ENCODE data around the gene INTU.
A peak's percentile ranks its signal among the peaks of the same experiment; 100 is the strongest.
"Not testable (repeated sequence)": the region's sequence is repeated elsewhere in the genome, so short reads cannot be mapped to it uniquely, and the experiment has no call there.

Gene INTU

DNA sequence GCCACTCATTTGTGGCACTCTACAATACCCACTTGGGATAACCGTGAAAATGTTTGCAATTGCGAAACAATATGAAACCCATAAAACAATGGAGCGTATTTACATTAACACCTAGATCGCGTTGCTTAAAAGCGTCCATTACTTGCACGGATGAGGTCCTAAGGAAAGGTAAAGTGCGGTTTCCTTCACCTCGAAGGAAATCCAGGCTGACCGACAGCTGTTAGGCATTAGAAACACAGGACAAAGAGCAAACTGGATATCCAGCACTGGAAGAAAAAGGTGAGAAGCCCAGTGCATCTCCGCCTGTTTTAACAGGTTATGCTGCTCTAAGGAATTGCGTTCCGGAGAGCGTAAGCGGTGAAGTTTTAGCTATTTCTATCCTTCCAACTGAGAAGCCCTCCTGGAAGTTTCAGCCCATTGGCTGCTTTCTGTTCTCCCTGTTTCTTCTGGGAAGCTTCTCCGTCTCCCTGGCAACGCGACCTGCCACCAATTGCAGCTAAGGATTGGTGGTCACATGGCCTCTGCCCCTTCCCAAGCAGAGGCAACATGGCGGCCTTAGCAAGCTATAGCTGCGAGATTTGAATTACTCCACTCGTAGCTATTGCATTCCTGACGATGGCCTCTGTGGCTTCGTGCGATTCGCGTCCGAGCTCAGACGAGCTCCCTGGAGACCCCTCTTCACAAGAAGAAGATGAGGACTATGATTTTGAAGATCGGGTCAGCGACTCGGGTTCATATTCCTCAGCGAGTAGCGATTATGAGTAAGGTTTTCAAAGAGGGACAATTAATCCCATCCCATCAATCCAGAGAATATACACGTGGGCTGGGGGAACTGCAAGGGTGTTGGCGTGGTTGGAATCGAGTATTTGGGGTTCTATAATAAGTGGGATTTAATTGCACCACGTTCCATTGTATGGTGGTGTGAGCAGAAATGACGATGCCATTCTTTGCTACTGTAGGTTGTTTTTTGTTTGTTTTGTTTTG is at the start of gene INTU:
Gene INTU (plus strand): TSS at position 538 of the 984 bp plus-strand sequence. CDS start 78 bp downstream, at position 616.
- peak; percentile 21 for DNase-seq

DNA sequence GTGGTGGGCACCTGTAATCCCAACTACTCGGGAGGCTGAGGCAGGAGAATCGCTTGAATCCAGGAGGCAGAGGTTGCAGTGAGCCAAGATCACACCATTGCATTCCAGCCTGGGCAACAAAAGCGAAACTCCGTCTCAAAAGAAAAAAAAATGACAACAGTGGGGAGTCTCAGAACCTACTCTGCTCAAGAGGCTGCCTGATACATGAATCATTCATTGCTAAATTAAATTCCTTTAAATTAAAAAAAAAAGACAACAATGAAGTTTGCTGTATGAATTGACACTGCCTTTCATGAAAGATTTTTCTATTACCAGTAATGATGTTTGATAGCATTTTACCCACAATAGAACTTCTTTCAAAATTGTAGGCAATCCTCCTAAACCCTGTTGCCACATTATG is 46.3 kb upstream of the INTU start:
- DNase-seq = not testable (repeated sequence)

DNA sequence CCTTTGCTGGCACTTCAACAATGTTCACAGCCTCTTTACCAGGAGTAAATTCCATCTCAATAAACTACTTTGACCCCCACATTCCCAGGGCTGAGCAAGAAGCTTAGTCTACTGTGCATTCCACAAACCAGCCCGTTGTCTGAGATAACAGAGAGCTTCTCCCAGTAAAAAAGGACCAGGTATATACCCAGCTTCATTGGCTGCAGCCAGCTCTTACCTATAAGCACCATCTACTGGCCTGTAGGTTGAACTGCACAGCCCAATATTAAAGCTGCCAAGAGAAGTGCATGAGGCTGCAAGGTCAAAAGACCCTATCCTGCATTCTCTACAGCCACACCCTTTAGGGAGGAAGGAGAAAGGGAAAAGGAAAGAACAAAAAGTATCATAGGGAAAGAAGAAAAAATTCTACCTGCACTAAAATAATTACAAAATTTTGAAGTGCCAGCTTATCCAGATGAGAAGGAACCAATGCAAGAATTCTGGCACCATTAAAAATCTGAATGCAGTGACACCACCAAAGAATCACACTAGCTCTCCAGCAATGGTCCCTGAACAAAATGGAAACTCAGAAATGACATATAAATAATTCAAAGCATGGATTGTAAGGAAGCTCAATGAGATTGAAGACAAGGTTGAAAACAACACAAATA is 45.7 kb upstream of the INTU start:
- no peak for DNase-seq

DNA sequence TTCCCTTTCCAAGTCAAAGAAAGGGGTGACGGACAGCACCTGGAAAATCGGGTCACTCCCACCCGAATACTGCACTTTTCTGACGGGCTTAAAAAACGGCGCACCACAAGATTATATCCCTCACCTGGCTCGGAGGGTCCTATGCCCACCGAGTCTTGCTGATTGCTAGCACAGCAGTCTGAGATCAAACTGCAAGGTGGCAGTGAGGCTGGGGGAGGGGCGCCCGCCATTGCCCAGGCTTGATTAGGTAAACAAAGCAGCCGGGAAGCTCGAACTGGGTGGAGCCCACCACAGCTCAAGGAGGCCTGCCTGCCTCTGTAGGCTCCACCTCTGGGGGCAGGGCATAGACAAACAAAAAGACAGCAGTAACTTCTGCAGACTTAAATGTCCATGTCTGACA is 43.6 kb upstream of the INTU start:
- not testable (repeated sequence) for DNase-seq

DNA sequence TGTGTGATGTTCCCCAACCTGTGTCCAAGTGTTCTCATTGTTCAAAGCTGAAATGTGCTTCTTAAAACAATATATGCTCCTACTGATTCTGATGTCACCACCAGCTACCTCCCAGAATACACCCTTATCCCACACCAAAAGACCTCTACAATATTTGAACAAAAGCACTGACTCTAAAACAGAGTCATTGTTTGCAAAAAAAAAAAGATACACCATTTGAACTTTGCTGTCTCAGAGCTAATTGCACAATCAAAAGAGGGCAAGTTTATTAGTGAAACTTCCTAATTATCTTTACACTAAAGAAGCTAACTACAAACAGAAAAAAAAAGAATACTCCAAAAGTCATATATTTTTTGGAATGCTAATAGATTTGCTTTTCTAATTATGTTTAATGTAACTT is 34.1 kb upstream of the INTU start:
- DNase-seq = no peak

DNA sequence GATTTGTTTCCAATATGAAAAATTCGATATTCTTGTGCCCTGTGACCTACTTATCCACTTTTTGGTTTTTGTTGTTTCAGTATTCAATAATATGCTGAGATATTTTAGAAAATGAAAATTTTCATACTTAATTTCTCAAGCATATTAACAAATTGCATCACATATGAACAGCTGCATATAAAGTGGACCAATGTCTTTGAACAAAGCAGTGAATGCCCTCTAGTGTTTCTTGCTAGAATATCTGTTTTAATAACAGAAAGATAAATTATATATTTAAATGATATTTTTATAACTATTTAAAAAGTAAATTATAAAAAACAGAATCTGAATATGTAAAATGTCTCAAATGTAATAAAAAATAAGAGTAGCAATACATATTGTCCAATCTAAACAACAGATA is 31.7 kb upstream of the INTU start:
- no peak for DNase-seq

DNA sequence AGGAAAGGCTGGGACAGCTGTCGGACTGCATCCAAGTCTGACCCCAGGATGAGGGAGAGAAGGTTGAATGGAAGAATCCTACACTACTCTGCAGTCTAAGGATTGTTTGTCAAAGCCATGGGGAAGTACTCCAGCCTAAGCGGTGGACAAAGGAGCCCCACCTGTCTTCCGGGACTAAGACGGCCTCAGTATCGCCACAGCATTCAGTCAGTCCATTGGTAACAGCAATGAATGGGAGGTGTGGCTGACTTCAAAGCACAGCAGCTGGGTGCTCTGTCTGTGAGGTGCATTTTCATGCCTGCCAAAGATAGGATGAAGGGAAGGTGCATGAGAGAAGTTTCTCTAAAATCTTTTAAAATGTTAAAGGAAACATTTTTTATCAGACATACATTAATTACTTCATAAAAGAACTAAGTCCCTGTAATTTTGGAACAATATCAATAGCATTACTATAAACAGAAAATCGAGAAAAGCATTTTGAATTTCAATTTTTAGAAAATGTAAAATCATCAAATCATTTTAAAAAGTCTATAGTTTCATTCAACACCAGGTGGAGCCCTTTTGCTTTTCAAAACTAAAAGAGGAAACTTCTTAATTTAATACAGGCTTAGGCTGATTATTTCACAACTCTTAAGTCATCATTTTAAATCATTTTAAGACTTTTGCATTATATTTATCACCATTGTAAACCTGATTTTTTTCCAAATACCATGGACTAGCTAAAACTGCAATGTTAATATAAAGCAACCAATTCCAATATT is 27.6 kb upstream of the INTU start:
- no peak for DNase-seq

DNA sequence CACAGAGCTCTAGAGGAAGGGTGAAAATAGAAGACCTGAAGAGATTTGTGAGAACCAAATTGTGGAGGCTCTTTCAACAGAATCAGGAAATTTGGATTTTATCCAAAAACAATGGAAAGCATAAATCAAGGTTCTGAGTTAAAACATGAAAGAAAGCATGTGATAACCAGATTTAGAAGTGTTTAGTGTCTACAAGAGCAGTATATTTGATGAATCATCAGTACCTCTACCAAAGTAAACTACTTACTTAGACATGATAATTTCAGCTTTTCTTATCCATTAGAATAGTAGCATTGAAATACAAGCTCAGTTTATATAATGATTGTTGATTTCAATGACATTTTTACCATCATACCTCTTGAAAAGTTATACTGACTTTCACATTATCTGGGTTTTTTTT is 25.9 kb upstream of the INTU start:
- DNase-seq = no peak

DNA sequence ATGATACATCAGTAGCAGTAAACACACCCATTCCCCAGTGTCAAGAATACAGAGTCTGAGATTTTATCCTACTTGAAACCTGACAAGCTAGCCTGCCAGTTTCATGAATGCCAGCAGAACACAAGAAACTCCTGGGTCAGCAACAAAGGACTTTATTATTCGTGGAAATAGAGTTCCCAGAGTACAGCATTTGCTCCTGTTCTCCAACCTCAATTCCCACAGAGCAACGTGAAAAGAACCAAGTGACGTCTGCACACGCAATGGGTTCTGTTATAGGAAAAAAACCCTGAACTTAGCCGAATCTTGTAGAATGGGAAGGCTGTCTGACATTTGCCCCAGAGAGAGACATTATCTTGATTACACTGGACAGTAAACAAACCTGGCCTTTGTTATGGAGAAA is 23.3 kb upstream of the INTU start:
- DNase-seq = no peak

DNA sequence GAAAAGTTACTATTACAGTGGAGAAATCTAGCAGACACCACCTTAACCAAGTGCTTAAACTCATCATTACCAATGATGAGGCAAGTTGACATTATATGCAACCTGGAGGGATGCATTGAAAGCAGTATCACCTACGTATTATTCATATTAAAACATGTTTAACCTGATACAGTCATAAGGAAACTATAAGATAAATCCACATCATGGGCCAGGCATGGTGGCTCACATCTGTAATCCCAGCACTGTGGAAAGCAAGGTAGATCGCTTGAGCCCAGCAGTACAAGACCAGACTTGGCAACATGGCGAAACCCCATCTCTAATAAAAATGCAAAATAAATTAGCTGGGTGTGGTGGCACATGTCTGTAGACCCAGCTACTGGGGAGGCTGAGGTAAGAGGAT is 22.3 kb upstream of the INTU start:
- DNase-seq = no peak

DNA sequence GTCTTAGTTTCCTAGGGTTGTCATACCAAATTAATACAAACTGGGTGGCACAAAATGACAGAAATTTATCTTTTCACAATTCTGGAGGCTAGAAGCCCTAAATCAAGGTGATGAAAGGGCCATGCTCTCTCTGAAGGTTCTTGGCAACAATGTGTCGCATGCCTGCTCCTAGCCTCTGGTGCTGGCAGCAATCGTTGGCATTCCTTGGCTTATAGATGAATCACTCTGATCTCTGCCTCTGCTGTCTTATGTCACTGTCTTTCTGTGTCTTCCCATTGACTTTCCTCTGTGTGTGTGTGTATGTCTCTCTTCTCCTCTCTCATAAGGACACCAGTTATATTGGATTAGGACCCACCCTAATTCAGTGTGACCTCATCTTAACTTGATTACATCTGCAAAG is 15.9 kb upstream of the INTU start:
- no peak for DNase-seq

DNA sequence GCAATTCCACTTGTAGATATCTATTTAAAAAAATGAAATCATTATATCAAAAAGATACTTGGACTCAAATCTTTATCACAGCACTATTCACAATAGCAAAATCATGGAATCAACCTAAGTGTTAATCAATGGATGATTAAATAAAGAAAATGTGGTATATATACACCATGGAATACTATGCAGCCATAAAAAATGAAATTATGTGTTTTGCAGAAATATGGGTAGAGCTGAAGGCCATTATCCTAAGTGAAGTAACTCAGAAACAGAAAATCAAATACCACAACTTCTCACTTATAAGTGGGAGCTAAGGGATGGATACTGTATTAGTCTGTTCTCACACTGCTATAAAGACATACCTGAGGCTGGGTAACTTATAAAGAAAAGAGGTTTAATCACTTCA is 14.3 kb upstream of the INTU start:
- no peak for DNase-seq

DNA sequence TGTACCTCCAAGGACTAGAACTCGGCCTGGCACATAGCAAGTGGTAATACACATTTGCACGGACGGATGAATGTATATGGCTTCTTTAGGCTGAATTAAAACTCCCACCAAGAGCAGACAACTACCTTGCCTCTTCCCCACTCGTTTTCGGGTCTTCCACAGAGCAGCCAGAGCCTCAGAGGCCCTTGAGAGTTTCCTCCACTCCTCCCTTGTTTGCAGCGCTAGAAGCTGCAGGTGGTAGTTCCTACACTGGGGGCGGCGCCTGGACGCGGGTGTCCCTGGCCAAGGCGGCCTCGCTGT is 10.2 kb upstream of the INTU start:
- no peak for DNase-seq

DNA sequence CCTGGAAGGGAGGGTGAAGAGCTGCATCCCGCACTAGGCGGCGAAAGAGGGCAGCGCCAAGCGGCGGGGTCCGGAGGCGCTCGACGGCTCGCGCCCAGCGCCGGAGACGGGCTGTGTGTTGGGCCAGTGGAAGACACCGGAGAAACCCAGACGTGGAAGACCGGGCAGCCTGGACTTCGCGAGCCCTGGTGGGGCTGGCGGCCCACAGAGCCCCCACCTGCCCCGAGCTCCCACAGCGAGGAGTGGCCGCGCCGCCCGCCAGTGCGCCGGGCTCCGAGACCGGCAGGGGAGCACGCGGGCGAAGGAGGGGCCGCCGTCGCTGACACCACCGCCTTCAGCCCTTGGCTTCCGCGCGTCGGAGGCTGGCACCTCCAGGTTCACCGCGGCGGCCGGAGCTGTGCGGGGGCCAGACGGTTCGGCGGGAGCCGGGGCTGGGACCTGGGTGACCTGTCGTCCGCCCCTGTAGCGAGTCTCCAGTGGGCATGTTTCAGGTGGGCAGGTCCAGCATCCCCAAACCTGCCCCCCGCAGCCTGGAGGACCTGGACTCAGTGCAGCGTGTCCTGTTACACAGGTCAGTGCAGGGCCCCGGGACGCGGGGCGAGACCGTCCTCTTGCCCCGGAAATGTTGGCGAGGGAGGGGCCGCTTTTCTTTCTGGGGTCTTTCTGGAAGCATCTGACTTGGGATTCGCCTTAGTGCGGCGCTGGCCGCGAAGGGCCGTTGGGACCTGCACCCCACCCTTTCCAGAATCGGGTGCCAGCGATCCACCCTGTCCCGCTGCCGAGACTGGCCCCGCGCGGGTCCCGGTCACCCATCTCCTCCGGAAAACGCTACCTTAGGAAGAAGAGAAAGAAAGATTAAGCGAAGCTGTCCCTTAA is 9.6 kb upstream of the INTU start:
- DNase-seq = no peak

DNA sequence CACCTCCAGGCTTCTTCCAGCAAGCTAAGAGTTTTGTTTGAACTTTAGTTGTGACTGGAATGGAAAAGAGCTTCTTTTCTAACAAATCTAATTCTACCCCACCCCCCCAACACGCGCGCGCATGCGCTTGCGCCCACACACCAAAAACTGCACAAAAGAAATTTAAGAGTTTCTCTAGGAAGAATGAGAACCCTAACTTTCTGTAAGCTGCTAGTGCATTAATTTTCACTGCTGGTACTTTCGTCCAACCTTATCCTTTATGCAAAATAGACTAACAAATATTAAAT is 9.0 kb upstream of the INTU start:
- no peak for DNase-seq

DNA sequence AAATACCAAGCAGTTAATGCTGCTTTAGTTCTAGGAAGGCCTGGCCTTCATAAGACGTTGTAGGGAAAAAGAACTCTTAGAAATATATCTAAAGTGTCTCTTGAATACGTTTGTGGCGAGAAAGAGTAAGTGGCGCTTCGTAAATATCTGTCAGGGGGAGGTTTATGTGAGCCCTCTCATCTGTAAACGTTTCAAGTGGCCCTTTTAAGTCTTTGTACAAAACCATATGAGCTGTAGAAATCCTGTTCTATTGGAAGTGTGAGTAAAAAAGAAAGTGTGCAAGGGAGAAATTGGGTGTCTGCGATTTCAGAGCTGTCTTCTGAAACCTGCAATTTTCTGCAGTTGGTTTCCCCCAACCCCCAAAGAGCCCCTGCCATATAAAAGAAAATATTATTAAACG is 8.6 kb upstream of the INTU start:
- no peak for DNase-seq

DNA sequence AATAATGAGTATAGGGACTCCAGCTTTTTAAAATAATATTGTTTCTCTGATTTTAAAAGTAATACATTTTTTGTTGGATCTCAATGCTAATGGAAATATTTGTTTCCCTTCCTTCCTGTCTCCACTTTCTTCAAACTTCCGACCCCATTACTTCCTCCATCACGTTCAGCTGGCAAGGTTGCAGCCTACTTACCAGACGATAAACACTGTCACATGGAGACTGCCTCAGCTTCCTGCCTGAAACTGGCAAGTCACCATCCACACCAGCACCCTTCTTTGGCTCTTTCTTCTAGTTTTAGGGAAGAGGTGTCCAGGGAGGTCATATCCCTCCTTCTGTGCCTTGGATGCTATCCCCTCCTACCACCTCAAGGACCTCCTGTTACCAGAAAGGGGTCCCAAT is 3.4 kb upstream of the INTU start:
- DNase-seq = no peak

DNA sequence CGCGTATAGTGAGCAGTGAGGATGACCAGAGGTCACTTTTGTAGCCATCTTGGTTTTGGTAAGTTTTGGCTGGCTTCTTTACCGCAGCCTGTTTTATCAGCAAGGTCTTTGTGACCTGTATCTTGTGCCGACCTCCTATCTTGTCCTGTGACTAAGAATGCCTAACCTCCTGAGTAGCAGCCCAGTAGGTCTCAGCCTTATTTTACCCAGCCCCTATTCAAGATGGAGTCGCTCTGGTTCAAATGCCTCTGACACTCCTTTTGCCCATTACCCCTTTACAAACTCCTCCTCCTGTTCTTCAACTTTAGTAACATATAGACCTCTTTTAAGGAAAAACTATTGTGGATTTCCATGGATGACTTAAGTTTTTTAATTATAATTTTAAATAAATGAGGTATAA is 2.6 kb upstream of the INTU start:
- no peak for DNase-seq

DNA sequence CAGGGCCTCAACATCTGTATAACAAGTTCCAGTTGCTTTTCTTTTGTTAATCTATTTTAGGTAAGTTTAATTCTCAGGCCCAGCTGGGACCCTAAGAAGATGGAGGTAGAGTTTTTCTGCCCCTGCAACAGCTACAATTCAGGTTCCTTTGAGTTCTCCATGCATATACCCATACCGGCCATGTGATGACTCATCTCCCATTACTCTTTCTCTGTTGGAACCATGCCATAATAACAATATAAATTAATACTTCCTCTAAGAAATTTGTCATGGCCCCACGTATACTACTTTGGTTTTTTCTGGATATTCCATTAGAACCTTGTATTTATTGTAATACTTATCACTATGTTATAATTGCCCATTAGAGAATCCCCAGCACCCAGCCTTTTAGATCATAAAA is 1.3 kb upstream of the INTU start:
- DNase-seq = no peak

DNA sequence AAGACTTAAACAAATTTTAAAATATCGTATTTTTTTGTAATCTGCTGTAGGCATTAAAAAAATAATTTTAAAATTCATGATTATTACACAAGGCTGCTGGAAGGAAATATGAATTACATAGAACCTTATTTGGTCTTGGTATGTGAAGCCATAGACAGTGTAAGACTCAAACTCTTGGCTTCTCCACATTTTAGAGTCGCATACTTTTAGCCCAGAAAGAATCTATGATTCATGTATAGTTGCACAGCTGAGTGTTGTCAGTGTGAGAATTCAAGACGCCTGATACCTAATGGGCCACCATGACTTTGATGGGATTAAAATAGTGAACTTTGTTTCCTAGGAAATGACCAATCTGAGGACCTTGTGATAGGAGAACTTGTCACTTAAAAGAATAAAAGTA is 1.4 kb downstream of the INTU start:
- no peak for DNase-seq

DNA sequence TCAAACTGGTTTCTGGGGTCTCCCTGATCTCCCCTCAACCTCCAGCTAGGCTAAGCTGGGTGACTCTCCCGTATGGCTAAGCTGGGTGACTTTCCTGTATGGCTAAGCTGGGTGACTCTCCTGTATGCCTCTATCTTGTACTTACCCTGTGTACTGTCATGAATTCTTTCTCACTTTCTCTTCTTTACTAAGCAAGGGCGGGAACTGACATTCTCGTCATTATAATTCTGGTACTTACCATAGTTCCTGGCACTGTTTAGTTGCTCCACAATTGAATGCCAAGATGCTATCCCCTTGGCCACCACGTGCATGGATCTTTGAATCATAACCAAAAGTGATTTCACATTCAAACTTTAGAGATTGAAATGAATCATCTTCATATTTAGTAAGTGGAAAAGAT is 8.8 kb downstream of the INTU start:
- no peak for DNase-seq

DNA sequence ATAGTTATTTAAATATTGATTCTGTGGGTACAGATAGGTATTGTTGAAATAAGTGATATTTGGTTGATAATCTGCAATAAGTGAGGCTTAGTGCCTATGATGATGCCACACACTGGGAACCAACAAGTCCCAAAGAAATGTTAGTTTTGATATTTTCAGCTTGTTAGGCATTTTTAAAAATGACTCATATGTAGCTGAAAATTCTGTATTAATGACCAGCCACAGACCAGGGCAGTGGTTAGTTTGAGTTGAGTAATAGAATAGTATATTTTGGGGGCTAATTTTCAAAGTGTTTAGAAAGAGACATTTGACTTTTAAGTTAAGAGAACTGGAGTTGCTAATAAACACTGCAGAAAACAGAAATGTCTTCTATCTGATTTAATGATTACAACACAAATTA is 9.4 kb downstream of the INTU start:
- DNase-seq = no peak

DNA sequence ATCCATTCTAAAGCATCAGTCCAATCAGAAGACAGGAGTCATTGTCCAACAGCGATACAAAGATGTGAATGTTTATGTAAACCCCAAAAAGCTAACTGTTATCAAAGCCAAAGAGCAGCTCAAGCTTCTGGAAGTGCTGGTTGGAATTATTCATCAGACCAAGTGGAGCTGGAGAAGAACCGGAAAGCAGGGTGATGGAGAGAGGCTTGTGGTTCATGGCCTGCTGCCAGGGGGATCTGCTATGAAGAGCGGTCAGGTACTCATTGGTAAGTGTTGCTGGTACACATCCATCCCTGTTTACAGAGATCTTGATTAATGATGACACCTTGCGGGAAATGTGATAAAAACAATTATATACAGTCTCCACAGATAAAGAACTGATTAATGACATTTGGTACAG is 11.0 kb downstream of the INTU start:
- DNase-seq = no peak
